HFF-Myc (cell line): ENCODE measurements around the gene CAV3.

Experiments used
- DNase-seq: peaks from one replicate; pipeline ENCODE4 v3.0.0-alpha.2; 2011; ENCODE audit warnings: low read depth; ENCODE audit errors: extremely low read depth
- H3K4me3 ChIP-seq: replicated peaks from 2 replicates; pipeline ENCODE4 v1.5.1; 2011; ENCODE audit warnings: low read depth, mild to moderate bottlenecking, control low read depth, low read length
- CTCF ChIP-seq: IDR thresholded peaks from 2 replicates; pipeline ENCODE4 v1.5.1; 2012; ENCODE audit warnings: mild to moderate bottlenecking, low read depth, low read length, control low read depth; ENCODE audit errors: missing control alignments

CAV3 gene

GRCh38 chr3:8761866-8762265 lies 28.3 kb downstream of the CAV3 start:
- no peak for TF ChIP-seq CTCF
- H3K4me3 ChIP-seq: no peak overlapping the region
- DNase-seq: no peak

GRCh38 chr3:8762607-8763377 lies 29.2 kb downstream of the CAV3 start:
- no peak for DNase-seq
- no peak overlapping the region for H3K4me3 ChIP-seq
- no peak for TF ChIP-seq CTCF

GRCh38 chr3:8764528-8764927 lies 30.9 kb downstream of the CAV3 start:
- H3K4me3 ChIP-seq: no peak overlapping the region
- no peak for TF ChIP-seq CTCF
- DNase-seq: no peak

GRCh38 chr3:8765528-8765927 lies 31.9 kb downstream of the CAV3 start:
- TF ChIP-seq CTCF: no peak
- DNase-seq: no peak

GRCh38 chr3:8766148-8766547 lies 32.5 kb downstream of the CAV3 start:
- TF ChIP-seq CTCF: no peak
- H3K4me3 ChIP-seq: peak overlapping the region; percentile 47
- no peak for DNase-seq

More at GRCh38 chr3:8765528-8765927, 31.9 kb downstream of the CAV3 start:
- H3K4me3 ChIP-seq: no peak overlapping the region

GRCh38 chr3:8767256-8767666 lies 33.7 kb downstream of the CAV3 start:
- peak overlapping the region; percentile 47 for H3K4me3 ChIP-seq
- no peak for TF ChIP-seq CTCF
- no peak for DNase-seq
